Measurements from ENCODE around the gene RPS21.

Gene RPS21

GRCh38 chr20:62368392-62368975 lies 18.4 kb upstream of the RPS21 start (continued):
- TF ChIP-seq TSHZ2 (CRISPR knock-in tag; IDR thresholded peaks at IDR 0.05), result no peak
- TF ChIP-seq BACH2 (CRISPR knock-in tag; IDR thresholded peaks at IDR 0.05; ENCODE audit: borderline replicate concordance), result no peak
- TF ChIP-seq TOX (CRISPR knock-in tag; IDR thresholded peaks at IDR 0.05; ENCODE audit: borderline replicate concordance), result no peak
- no peak for TF ChIP-seq GLIS3 (CRISPR knock-in tag; IDR thresholded peaks at IDR 0.05)
- no peak for TF ChIP-seq CSDC2 (CRISPR knock-in tag; IDR thresholded peaks at IDR 0.05)
- no peak for TF ChIP-seq ZNF70 (CRISPR knock-in tag; IDR thresholded peaks at IDR 0.05)
- no peak for TF ChIP-seq ZFP3 (CRISPR knock-in tag; IDR thresholded peaks at IDR 0.05)
- no peak for TF ChIP-seq CREB5 (CRISPR knock-in tag; IDR thresholded peaks at IDR 0.05; ENCODE audit: low read depth)
- TF ChIP-seq ESRRG (CRISPR knock-in tag; IDR thresholded peaks at IDR 0.05), result no peak

- no peak for TF ChIP-seq POU6F1 (CRISPR knock-in tag; IDR thresholded peaks at IDR 0.05; ENCODE audit: borderline replicate concordance, low read depth)
- TF ChIP-seq TCF4 (CRISPR knock-in tag; IDR thresholded peaks at IDR 0.05; ENCODE audit: borderline replicate concordance), result no peak
- TF ChIP-seq TSHZ2 (CRISPR knock-in tag; IDR thresholded peaks at IDR 0.05), result no peak
- TF ChIP-seq, protein P1, sequence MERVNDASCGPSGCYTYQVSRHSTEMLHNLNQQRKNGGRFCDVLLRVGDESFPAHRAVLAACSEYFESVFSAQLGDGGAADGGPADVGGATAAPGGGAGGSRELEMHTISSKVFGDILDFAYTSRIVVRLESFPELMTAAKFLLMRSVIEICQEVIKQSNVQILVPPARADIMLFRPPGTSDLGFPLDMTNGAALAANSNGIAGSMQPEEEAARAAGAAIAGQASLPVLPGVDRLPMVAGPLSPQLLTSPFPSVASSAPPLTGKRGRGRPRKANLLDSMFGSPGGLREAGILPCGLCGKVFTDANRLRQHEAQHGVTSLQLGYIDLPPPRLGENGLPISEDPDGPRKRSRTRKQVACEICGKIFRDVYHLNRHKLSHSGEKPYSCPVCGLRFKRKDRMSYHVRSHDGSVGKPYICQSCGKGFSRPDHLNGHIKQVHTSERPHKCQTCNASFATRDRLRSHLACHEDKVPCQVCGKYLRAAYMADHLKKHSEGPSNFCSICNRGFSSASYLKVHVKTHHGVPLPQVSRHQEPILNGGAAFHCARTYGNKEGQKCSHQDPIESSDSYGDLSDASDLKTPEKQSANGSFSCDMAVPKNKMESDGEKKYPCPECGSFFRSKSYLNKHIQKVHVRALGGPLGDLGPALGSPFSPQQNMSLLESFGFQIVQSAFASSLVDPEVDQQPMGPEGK (CRISPR knock-in tag; IDR thresholded peaks at IDR 0.05; ENCODE audit: borderline replicate concordance), result peak; percentile 37; the same call in 1 of the 2 replicates
- TF ChIP-seq RARB (CRISPR knock-in tag; IDR thresholded peaks at IDR 0.05), result no peak
- TF ChIP-seq GLIS3 (CRISPR knock-in tag; IDR thresholded peaks at IDR 0.05), result no peak
- TF ChIP-seq BACH2 (CRISPR knock-in tag; IDR thresholded peaks at IDR 0.05; ENCODE audit: borderline replicate concordance), result no peak
- no peak for TF ChIP-seq ZFP3 (CRISPR knock-in tag; IDR thresholded peaks at IDR 0.05)
- TF ChIP-seq ESRRG (CRISPR knock-in tag; IDR thresholded peaks at IDR 0.05), result 0 out of 2 replicates have a peak, but pooled peaks have one; percentile 20
- TF ChIP-seq SNAI2 (CRISPR knock-in tag; IDR thresholded peaks at IDR 0.05), result no peak
- no peak for TF ChIP-seq ZFP30 (CRISPR knock-in tag; IDR thresholded peaks at IDR 0.05)
- TF ChIP-seq ZNF565 (CRISPR knock-in tag; conservative IDR thresholded peaks at IDR 0.05; ENCODE audit: low read depth), result no peak
- no peak for TF ChIP-seq PPARA (CRISPR knock-in tag; IDR thresholded peaks at IDR 0.05; ENCODE audit: borderline replicate concordance)
- peak; percentile 71 for ATAC-seq
Observed at GRCh38 chr20:62368976-62369814, 17.7 kb upstream of the RPS21 start.

- TF ChIP-seq CREB5 (CRISPR knock-in tag; IDR thresholded peaks at IDR 0.05; ENCODE audit: low read depth), result no peak
- no peak for ATAC-seq
Observed at GRCh38 chr20:62369815-62370114, 17.1 kb upstream of the RPS21 start.

All from SK-N-SH treated with all-trans-retinoic acid at 6 μM for 48 hours (cell line).